Mesothelial cell of epicardium (in vitro differentiated cells): ENCODE measurements around the gene LBHD1. TPM values are rescaled to one million over a fixed set of nuclear protein-coding genes. Genes with fewer than 3 reads are reported as not detected.
A peak's percentile ranks its signal among the peaks of the same experiment; 100 is the strongest.

Source experiments
- DNase-seq, 2 experiments: peaks; one replicate each; pipeline ENCODE4 v3.0.0; 2021; ENCODE audit warnings: low spot score in 2 of 2; ENCODE audit not compliant: unreplicated experiment in 2 of 2
- H3K27ac Mint-ChIP-seq: 2 replicates; pipeline ENCODE4 v1.8.0; 2021; ENCODE audit warnings: mixed read lengths
- H3K27me3 Mint-ChIP-seq: 2 replicates; pipeline ENCODE4 v1.8.0; 2021; ENCODE audit warnings: low read depth, mixed read lengths
- H3K36me3 Mint-ChIP-seq: 2 replicates; pipeline ENCODE4 v1.8.0; 2021; ENCODE audit warnings: mixed read lengths
- H3K4me1 Mint-ChIP-seq: 2 replicates; pipeline ENCODE4 v1.8.0; 2021; ENCODE audit warnings: mixed read lengths
- H3K4me3 Mint-ChIP-seq: 2 replicates; pipeline ENCODE4 v1.8.0; 2021; ENCODE audit warnings: mild to moderate bottlenecking, moderate library complexity, mixed read lengths
- H3K9me3 Mint-ChIP-seq: 2 replicates; pipeline ENCODE4 v1.8.0; 2021; ENCODE audit warnings: mixed read lengths
- CTCF ChIP-seq: fragments of 200-600 bp; sonication (generic); IDR thresholded peaks from one replicate; pipeline ENCODE4 v1.5.0; 2021; ENCODE audit warnings: antibody characterized with exemption; ENCODE audit not compliant: unreplicated experiment
- total RNA-seq: library from RNA; stranded (reverse); gene quantifications from 3 replicates; pipeline ENCODE4 v1.2.1, GENCODE V29; 2021

The LBHD1 gene
- total RNA-seq, 1 donor from 2014 or later, result 9.8 TPM

- peak overlapping the region; percentile 99 for H3K27ac Mint-ChIP-seq
- H3K36me3 Mint-ChIP-seq, result peaks cover 9% of the 10 kb centered on the region
- H3K4me3 Mint-ChIP-seq, result peak overlapping the region; percentile 100
- H3K4me1 Mint-ChIP-seq, result peaks cover 29% of the 10 kb centered on the region
- no peaks in the 10 kb centered on the region for H3K27me3 Mint-ChIP-seq
- no peaks in the 10 kb centered on the region for H3K9me3 Mint-ChIP-seq
- DNase-seq, result no peak
- no peak for TF ChIP-seq CTCF
Observed at GRCh38 chr11:62671236-62671607, 845 bp downstream of the LBHD1 start.

- Mint-ChIP-seq H3K27me3 (no peaks in the 10 kb centered on the region), H3K36me3 (peaks cover 3% of the 10 kb centered on the region), H3K4me1 (peaks cover 32% of the 10 kb centered on the region), H3K27ac (peak overlapping the region; percentile 79), H3K4me3 (no peak overlapping the region), H3K9me3 (no peaks in the 10 kb centered on the region)
- DNase-seq, result no peak
- TF ChIP-seq CTCF, result no peak
Observed at GRCh38 chr11:62669420-62670161, 2.5 kb downstream of the LBHD1 start.

GRCh38 chr11:62667460-62667859, 4.6 kb downstream of the LBHD1 start:
- H3K9me3 Mint-ChIP-seq, result no peaks in the 10 kb centered on the region
- no peak for TF ChIP-seq CTCF
- H3K36me3 Mint-ChIP-seq, result peaks cover 5% of the 10 kb centered on the region
- H3K4me1 Mint-ChIP-seq, result peaks cover 32% of the 10 kb centered on the region
- no peak for DNase-seq
- H3K27ac Mint-ChIP-seq, result peak overlapping the region; percentile 97
- H3K27me3 Mint-ChIP-seq, result no peaks in the 10 kb centered on the region
- peak overlapping the region; percentile 96 for H3K4me3 Mint-ChIP-seq

- Mint-ChIP-seq H3K9me3 (no peaks in the 10 kb centered on the region), H3K27me3 (no peaks in the 10 kb centered on the region), H3K36me3 (peaks cover 5% of the 10 kb centered on the region), H3K27ac (peak overlapping the region; percentile 97), H3K4me3 (peak overlapping the region; percentile 96), H3K4me1 (peaks cover 27% of the 10 kb centered on the region)
- TF ChIP-seq CTCF, result no peak
- DNase-seq, result no peak
Observed at GRCh38 chr11:62666259-62666926, 5.7 kb downstream of the LBHD1 start.

- no peak for TF ChIP-seq CTCF
- no peaks in the 10 kb centered on the region for H3K27me3 Mint-ChIP-seq
- peaks cover 5% of the 10 kb centered on the region for H3K36me3 Mint-ChIP-seq
- H3K27ac Mint-ChIP-seq, result peak overlapping the region; percentile 97
- DNase-seq, result no peak
- peaks cover 21% of the 10 kb centered on the region for H3K4me1 Mint-ChIP-seq
- H3K9me3 Mint-ChIP-seq, result no peaks in the 10 kb centered on the region
- peak overlapping the region; percentile 96 for H3K4me3 Mint-ChIP-seq
Observed at GRCh38 chr11:62665599-62666258, 6.3 kb downstream of the LBHD1 start.
